Testis (tissue), 3 donors: ENCODE measurements around the gene NKIRAS2. TPM values are rescaled to one million over a fixed set of nuclear protein-coding genes. Genes with fewer than 3 reads are reported as not detected.

ENCODE experiments used
- DNase-seq: peaks from one replicate; pipeline ENCODE4 v3.0.0-alpha.2; 2019
- H3K27ac ChIP-seq, 2 donors: fragments of 200-600 bp; sonication (generic); one replicate each; pipeline ENCODE4 v1.5.1; 2019
- H3K27me3 ChIP-seq: fragments of 200-600 bp; sonication (generic); one replicate; pipeline ENCODE4 v1.5.1; 2019
- H3K36me3 ChIP-seq: fragments of 200-600 bp; sonication (generic); one replicate; pipeline ENCODE4 v1.5.1; 2017; ENCODE audit warnings: low read depth; ENCODE audit errors: missing control alignments
- H3K4me1 ChIP-seq: fragments of 200-600 bp; sonication (generic); one replicate; pipeline ENCODE4 v1.5.1; 2019
- H3K4me3 ChIP-seq, 2 donors: fragments of 200-600 bp; sonication (generic); one replicate each; pipeline ENCODE4 v1.5.1; 2017 to 2019
- H3K9me3 ChIP-seq: fragments of 200-600 bp; sonication (generic); one replicate; pipeline ENCODE4 v1.5.1; 2017
- CTCF ChIP-seq, 3 experiments: fragments of 450-650 bp in 2 of 3; fragments of 200-600 bp in 1 of 3; sonication (generic) in 1 of 3; IDR thresholded peaks; one replicate each; pipeline ENCODE4 v1.5.1; 2016 to 2019; ENCODE audit warnings: antibody characterized with exemption in 3 of 3, mild to moderate bottlenecking in 2 of 3, moderate library complexity in 1 of 3
- POLR2A ChIP-seq: fragments of 450-650 bp; IDR thresholded peaks from one replicate; pipeline ENCODE4 v1.6.1; 2017; ENCODE audit warnings: antibody characterized with exemption, mild to moderate bottlenecking, moderate library complexity
- WGBS, 2 donors: methylation state at CpG; one replicate each; pipeline ENCODE4 v1.1.5; 2018; 5-methylcytosine and 5-hydroxymethylcytosine counted together
- intact Hi-C: fragments of 100-400 bp; cut with DNase I; formaldehyde crosslinking; loops from one replicate; pipeline ENCODE4 v1.15.1; 2023; ENCODE audit warnings: low total_unique reads
- polyA plus RNA-seq: library from polyadenylated mRNA; stranded (reverse); fragments of 350-450 nt; fragmentation: Illumina TruSeq; extraction: RNeasy Lipid Tissue Mini Kit (QIAGEN cat#74804); gene quantifications from one replicate; pipeline ENCODE4 v1.2.3, GENCODE V29; 2014; ENCODE audit warnings: low read depth, low replicate concordance; ENCODE audit not compliant: insufficient read depth
- total RNA-seq, 2 donors: library from RNA; depleted of rRNA; stranded (reverse); fragments of >200 nt; gene quantifications; one replicate each; pipeline ENCODE4 v1.2.3, GENCODE V29; 2016

Gene NKIRAS2
- total and polyA plus RNA-seq, 3 donors from 2014 or later: 65.4 to 103 (median 85.1) TPM

GRCh38 chr17:42045719-42046118, 25.8 kb downstream of the NKIRAS2 start:
- H3K36me3 ChIP-seq: no peaks in the 10 kb centered on the region
- DNase-seq: no peak
- WGBS, 2 donors: 74 to 93% methylated on average over 1 of the region's 1 CpG
- no peaks in the 10 kb centered on the region for H3K27me3 ChIP-seq
- peaks cover 8% of the 10 kb centered on the region for H3K4me1 ChIP-seq
- TF ChIP-seq POLR2A (no peak), CTCF (IDR thresholded peaks at IDR 0.05) (no peak)
- intact Hi-C loops: no loop called here
- no peak overlapping the region for H3K27ac ChIP-seq
- no peak overlapping the region for H3K4me3 ChIP-seq
- no peaks in the 10 kb centered on the region for H3K9me3 ChIP-seq

- TF ChIP-seq CTCF (IDR thresholded peaks at IDR 0.05): no peak
- TF ChIP-seq POLR2A: no peak
- intact Hi-C loops: no loop called here
- WGBS, 2 donors: 87% methylated on average over 12 of the region's 12 CpGs
These were observed 27.5 kb downstream of the NKIRAS2 start for GRCh38 chr17:42047343-42047742.

GRCh38 chr17:42049834-42050392, 30.0 kb downstream of the NKIRAS2 start:
- TF ChIP-seq POLR2A (no peak), CTCF (IDR thresholded peaks at IDR 0.05) (no peak)
- Histone ChIP-seq H3K27me3 (no peaks in the 10 kb centered on the region), H3K27ac (peak overlapping the region; percentile 38 to 50), H3K9me3 (no peaks in the 10 kb centered on the region), H3K4me1 (peaks cover 16% of the 10 kb centered on the region), H3K4me3 (peak overlapping the region; percentile 66 to 77), H3K36me3 (no peaks in the 10 kb centered on the region)
- 0 to 2% methylated on average over 6 to 7 of the region's 7 CpGs for WGBS, 2 donors
- intact Hi-C loops: no loop called here
- no peak for DNase-seq

More at GRCh38 chr17:42047343-42047742, 27.5 kb downstream of the NKIRAS2 start:
- peaks cover 12% of the 10 kb centered on the region for H3K4me1 ChIP-seq
- H3K27ac ChIP-seq: no peak overlapping the region
- H3K27me3 ChIP-seq: no peaks in the 10 kb centered on the region
- H3K36me3 ChIP-seq: no peaks in the 10 kb centered on the region
- DNase-seq: no peak
- no peak overlapping the region for H3K4me3 ChIP-seq
- no peaks in the 10 kb centered on the region for H3K9me3 ChIP-seq

GRCh38 chr17:42050393-42051012, 30.6 kb downstream of the NKIRAS2 start, which contains the start of gene C17orf113:
C17orf113 (minus strand) TSS chr17:42050601; CDS start chr17:42043376, 7,225 bp downstream.
- WGBS, 2 donors: 1 to 4% methylated on average over 4 to 26 of the region's 65 CpGs
- H3K36me3 ChIP-seq: no peaks in the 10 kb centered on the region
- peaks cover 21% of the 10 kb centered on the region for H3K4me1 ChIP-seq
- peak within 1 kb of the TSS; percentile 38 to 50 for H3K27ac ChIP-seq
- H3K9me3 ChIP-seq: no peaks in the 10 kb centered on the region
- no peaks in the 10 kb centered on the region for H3K27me3 ChIP-seq
- peak; percentile 62 for DNase-seq
- peak within 1 kb of the TSS; percentile 66 to 77 for H3K4me3 ChIP-seq
- intact Hi-C loops: no loop called here
- TF ChIP-seq CTCF (IDR thresholded peaks at IDR 0.05) (peak in 1 of 3 experiments; percentile 28), POLR2A (no peak)
